IPS-NIHi7 (cell line): ENCODE measurements around the gene CENPL.
A peak's percentile ranks its signal among the peaks of the same experiment; 100 is the strongest.
"Not testable (repeated sequence)": the region's sequence is repeated elsewhere in the genome, so short reads cannot be mapped to it uniquely, and the experiment has no call there.

Source experiments
- DNase-seq: peaks from one replicate; pipeline ENCODE4 v3.0.0; 2012; ENCODE audit warnings: mixed read lengths; ENCODE audit errors: extremely low spot score

The CENPL gene

GRCh38 chr1:173857363-173857917 lies 32.8 kb upstream of the CENPL start:
- no peak for DNase-seq

GRCh38 chr1:173856903-173857302 lies 32.2 kb upstream of the CENPL start:
- no peak for DNase-seq

- no peak for DNase-seq
These were observed 31.3 kb upstream of the CENPL start for GRCh38 chr1:173856014-173856413.

GRCh38 chr1:173853074-173853473 lies 28.4 kb upstream of the CENPL start:
- DNase-seq, result peak; percentile 65

GRCh38 chr1:173852105-173852504 lies 27.4 kb upstream of the CENPL start:
- no peak for DNase-seq

- DNase-seq, result no peak
These were observed 8.1 kb upstream of the CENPL start for GRCh38 chr1:173832748-173833147.

GRCh38 chr1:173827611-173828010 lies 2.9 kb upstream of the CENPL start:
- no peak for DNase-seq

- DNase-seq, result no peak
These were observed 835 bp downstream of the CENPL start for GRCh38 chr1:173823781-173824314.

- no peak for DNase-seq
These were observed 3.0 kb downstream of the CENPL start for GRCh38 chr1:173821680-173822079.

GRCh38 chr1:173818459-173818858 lies 6.2 kb downstream of the CENPL start:
- DNase-seq, result no peak

GRCh38 chr1:173813654-173814053 lies 11.0 kb downstream of the CENPL start:
- not testable (repeated sequence) for DNase-seq

GRCh38 chr1:173802961-173803360 lies 21.7 kb downstream of the CENPL start:
- no peak for DNase-seq

GRCh38 chr1:173799995-173800394 lies 24.7 kb downstream of the CENPL start:
- not testable (repeated sequence) for DNase-seq

- DNase-seq, result no peak
These were observed 26.6 kb downstream of the CENPL start for GRCh38 chr1:173798078-173798477.

GRCh38 chr1:173789841-173790240 lies 34.8 kb downstream of the CENPL start:
- no peak for DNase-seq

- DNase-seq, result no peak
These were observed 39.7 kb downstream of the CENPL start for GRCh38 chr1:173784997-173785396.

GRCh38 chr1:173779936-173780335 lies 44.7 kb downstream of the CENPL start:
- no peak for DNase-seq

GRCh38 chr1:173775578-173776226 lies 49.0 kb downstream of the CENPL start:
- DNase-seq, result no peak

GRCh38 chr1:173771560-173771959 lies 53.1 kb downstream of the CENPL start:
- DNase-seq, result no peak

- not testable (repeated sequence) for DNase-seq
These were observed 54.4 kb downstream of the CENPL start for GRCh38 chr1:173770330-173770729.

GRCh38 chr1:173768827-173769226 lies 55.9 kb downstream of the CENPL start:
- no peak for DNase-seq

- no peak for DNase-seq
These were observed 56.5 kb downstream of the CENPL start for GRCh38 chr1:173768206-173768605.

GRCh38 chr1:173764331-173764730 lies 60.4 kb downstream of the CENPL start:
- not testable (repeated sequence) for DNase-seq

- DNase-seq, result no peak
These were observed 65.7 kb downstream of the CENPL start for GRCh38 chr1:173758980-173759379.
